Astrocyte of the spinal cord (primary cell): Measurements from ENCODE around the gene C2CD3.
A peak's percentile ranks its signal among the peaks of the same experiment; 100 is the strongest.

Experiments
- DNase-seq: peaks from one replicate; pipeline ENCODE4 v3.0.0; 2011; ENCODE audit warnings: low read depth, low spot score
- H3K4me3 ChIP-seq: 2 replicates; pipeline ENCODE4 v1.5.1; 2011; ENCODE audit warnings: low read depth, mild to moderate bottlenecking, low read length, moderate library complexity
- in situ Hi-C: cut with HindIII; loops from 2 replicates; pipeline ENCODE4 v1.10.0; 2017; ENCODE audit warnings: low sequenced_read_pairs
- TF ChIP-seq, protein P1 (sequence below): IDR thresholded peaks from 2 replicates; pipeline ENCODE4 v1.5.1; 2012; ENCODE audit warnings: low read depth, mild to moderate bottlenecking, low read length, inconsistent platforms

C2CD3 gene

DNA sequence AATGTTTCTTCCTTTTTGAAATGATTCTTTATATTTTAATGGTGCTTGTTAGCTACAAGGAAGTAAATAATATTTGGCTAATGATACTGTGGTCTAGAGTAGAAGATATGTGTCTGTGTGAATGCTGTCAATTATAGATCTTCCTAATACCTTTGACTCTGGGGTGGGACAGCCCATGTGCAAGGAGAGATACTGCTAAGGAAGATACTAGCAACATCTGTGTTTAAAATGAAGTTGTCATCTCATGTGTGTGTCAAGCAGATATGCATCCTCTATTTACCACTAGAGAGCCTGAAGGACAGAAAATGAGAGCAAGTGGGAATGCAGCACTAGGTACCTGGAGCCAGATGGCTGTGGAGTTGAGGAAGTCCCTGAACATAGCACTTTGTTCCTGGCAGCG, 34.4 kb upstream of the C2CD3 start:
- in situ Hi-C loops: no loop called here
- no peak overlapping the region for H3K4me3 ChIP-seq
- TF ChIP-seq, protein P1, sequence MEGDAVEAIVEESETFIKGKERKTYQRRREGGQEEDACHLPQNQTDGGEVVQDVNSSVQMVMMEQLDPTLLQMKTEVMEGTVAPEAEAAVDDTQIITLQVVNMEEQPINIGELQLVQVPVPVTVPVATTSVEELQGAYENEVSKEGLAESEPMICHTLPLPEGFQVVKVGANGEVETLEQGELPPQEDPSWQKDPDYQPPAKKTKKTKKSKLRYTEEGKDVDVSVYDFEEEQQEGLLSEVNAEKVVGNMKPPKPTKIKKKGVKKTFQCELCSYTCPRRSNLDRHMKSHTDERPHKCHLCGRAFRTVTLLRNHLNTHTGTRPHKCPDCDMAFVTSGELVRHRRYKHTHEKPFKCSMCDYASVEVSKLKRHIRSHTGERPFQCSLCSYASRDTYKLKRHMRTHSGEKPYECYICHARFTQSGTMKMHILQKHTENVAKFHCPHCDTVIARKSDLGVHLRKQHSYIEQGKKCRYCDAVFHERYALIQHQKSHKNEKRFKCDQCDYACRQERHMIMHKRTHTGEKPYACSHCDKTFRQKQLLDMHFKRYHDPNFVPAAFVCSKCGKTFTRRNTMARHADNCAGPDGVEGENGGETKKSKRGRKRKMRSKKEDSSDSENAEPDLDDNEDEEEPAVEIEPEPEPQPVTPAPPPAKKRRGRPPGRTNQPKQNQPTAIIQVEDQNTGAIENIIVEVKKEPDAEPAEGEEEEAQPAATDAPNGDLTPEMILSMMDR: no peak
- DNase-seq: no peak

DNA sequence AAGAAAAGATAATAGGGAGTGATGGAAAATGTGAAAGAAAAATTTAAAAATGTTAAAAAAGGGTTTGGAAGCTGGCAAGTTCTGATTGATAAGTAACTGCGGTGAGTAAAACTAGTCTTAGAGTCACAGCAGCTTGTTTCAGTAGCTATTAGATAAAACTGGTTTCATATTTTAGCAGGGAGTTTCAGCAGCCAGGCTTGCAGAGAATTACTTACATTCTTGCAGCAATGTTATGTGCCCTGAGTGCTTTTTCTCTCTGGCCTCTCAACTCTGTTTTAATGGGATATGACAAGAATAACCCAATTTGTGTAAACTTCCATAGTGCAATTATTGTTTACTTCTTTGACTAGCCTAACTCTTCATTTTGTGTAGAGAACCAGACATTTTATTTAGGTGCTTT, 33.9 kb upstream of the C2CD3 start:
- DNase-seq: no peak
- TF ChIP-seq, protein P1: no peak
- no peak overlapping the region for H3K4me3 ChIP-seq
- in situ Hi-C loops: no loop called here

DNA sequence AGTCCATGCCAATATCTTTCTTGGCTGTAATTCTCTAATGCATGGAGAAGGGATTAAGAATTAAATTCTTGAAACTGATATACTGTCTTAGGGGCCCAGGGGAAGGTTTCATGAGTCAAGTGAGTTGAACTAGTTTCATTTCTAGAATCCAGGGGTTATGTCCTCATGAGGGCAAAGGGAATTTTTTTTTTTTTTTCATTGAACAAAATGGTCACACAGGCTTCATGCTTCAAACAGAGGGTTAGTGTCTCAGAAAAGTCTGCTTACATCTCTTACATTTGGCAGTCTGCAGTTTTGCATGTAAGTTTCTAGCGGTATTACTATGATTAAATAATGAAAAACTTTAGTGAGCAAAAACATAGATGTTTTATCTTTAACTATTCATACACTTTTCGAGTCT, 33.2 kb upstream of the C2CD3 start:
- H3K4me3 ChIP-seq: no peak overlapping the region
- TF ChIP-seq, protein P1: no peak
- no peak for DNase-seq
- in situ Hi-C loops: no loop called here

DNA sequence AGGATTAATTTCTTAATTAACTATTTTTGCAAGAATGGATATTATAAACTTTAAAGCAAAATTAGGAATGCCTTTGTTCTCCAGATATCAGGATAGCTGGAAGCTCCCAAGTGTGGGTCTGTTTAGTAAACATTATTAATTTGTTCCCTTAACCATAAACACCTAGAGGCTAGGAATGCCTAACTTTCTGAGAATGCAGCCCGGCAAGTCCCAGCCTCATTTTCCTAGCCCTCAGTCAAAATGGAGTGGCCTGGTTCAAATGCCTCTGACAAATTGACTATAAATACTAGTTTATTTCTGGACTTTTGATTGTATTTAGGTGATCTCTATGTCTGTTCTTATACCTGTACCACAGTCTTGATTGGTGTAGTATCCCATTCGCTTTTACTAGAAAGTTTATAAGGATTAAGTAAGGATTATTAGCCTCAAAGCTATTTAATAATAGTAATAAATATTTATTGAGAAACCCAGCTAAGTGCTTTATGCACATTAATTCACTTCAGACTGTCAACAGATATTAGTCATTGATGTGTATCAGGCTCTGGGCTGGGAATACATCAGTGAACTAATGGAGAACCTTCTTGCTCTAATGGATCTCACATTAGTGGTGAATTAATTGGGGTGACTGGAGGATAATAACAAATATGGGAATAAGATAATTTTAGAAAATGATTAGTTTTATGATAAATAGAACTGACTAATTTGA, 26.1 kb upstream of the C2CD3 start:
- TF ChIP-seq, protein P1: no peak

DNA sequence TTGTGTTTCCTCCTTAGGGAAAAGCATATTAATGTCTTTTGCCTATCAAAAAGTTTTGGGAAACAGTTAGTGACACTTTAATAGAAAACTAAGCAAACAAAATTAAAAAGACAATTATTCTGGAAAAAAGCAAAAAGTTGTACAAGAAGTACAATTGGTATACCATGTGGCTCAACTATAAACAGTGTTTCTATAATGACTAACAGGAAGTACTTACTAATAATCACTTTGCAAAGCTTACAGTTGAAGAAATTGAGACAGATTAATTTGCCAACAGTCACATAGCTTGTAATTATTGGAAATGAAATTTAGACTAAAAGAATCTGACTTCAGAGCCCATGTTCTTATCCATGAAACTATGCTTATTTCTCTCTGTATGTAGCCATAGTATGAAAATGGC, 25.0 kb upstream of the C2CD3 start:
- TF ChIP-seq, protein P1: no peak
- in situ Hi-C loops: no loop called here
- peak; percentile 6 for DNase-seq
- no peak overlapping the region for H3K4me3 ChIP-seq

More for the DNA sequence above, 26.1 kb upstream of the C2CD3 start:
- in situ Hi-C loops: no loop called here
- H3K4me3 ChIP-seq: no peak overlapping the region
- no peak for DNase-seq

DNA sequence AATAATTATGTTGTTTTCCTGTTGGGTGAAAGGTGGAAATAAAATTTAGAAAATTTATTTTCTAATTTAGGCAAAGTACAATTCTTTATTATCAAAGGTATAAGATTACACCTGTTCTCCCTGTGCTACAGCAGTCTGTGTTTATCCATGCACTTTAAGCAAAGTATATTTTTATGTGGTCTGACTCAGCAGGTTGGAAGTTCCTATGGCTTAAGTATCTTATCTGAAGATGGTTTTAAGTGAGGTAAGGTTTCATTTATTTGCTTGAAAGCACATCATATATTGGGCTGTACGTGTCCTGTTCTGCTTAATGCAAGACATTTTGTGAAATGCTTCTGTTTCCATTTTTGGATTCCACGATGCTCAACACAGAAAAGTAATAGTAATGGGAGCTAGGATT, 14.9 kb upstream of the C2CD3 start:
- in situ Hi-C loops: no loop called here
- TF ChIP-seq, protein P1: no peak
- DNase-seq: peak; percentile 37
- no peak overlapping the region for H3K4me3 ChIP-seq
